SH-SY5Y (cell line): ENCODE measurements around the gene EIF1AD.

Experiments
- GATA2 ChIP-seq: IDR thresholded peaks from 2 replicates; pipeline ENCODE4 v1.6.1; 2011; ENCODE audit warnings: mild to moderate bottlenecking, low read depth, low read length
- GATA3 ChIP-seq: IDR thresholded peaks from 2 replicates; pipeline ENCODE4 v1.6.1; 2011; ENCODE audit warnings: low read depth, mild to moderate bottlenecking, low read length, moderate library complexity

GRCh38 chr11:66013762-66014100, 11.8 kb upstream of the EIF1AD start:
- no peak for TF ChIP-seq GATA2
- TF ChIP-seq GATA3 = no peak
